GM19468 (cell line): ENCODE data around the gene ICE1.
A peak's percentile ranks its signal among the peaks of the same experiment; 100 is the strongest.

Source experiments
- ATAC-seq: cut with Tn5 transposase; IDR thresholded peaks from one replicate; pipeline ENCODE4 v1.9.1; 2021; ENCODE audit warnings: mild to moderate bottlenecking, moderate library complexity, moderate number of reproducible peaks; ENCODE audit not compliant: unreplicated experiment; ENCODE audit errors: extremely low read depth

Gene ICE1

GRCh38 chr5:5523066-5523505, 100.6 kb downstream of the ICE1 start:
- ATAC-seq = peak; percentile 68

- ATAC-seq = no peak
These were observed 101.8 kb downstream of the ICE1 start for GRCh38 chr5:5524327-5524726.

GRCh38 chr5:5531371-5531770, 108.9 kb downstream of the ICE1 start:
- ATAC-seq = no peak

- ATAC-seq = no peak
These were observed 110.0 kb downstream of the ICE1 start for GRCh38 chr5:5532306-5533076.

GRCh38 chr5:5533927-5534326, 111.5 kb downstream of the ICE1 start:
- ATAC-seq = no peak

- no peak for ATAC-seq
These were observed 111.9 kb downstream of the ICE1 start for GRCh38 chr5:5534333-5534732.

- ATAC-seq = no peak
These were observed 114.4 kb downstream of the ICE1 start for GRCh38 chr5:5536871-5537270.

- no peak for ATAC-seq
These were observed 114.9 kb downstream of the ICE1 start for GRCh38 chr5:5537426-5537825.

- ATAC-seq = no peak
These were observed 117.1 kb downstream of the ICE1 start for GRCh38 chr5:5539590-5539989.
